ENCODE measurements around the gene ROR1.

Gene ROR1

GRCh38 chr1:63921359-63921758 is 147.5 kb downstream of the ROR1 start:
- H3K36me3 ChIP-seq (replicated peaks; ENCODE audit: insufficient read depth, low read length), result no peaks in the 10 kb centered on the region
- no peak for DNase-seq
- H3K9ac ChIP-seq (ENCODE audit: low read length), result no peak overlapping the region
- H3F3A ChIP-seq (ENCODE audit: insufficient read depth, low read length), result no peaks in the 10 kb centered on the region
- no peaks in the 10 kb centered on the region for H3K79me2 ChIP-seq (ENCODE audit: low read length)
- H3K27me3 ChIP-seq (replicated peaks; ENCODE audit: insufficient read depth, low read length), result no peaks in the 10 kb centered on the region
- no peaks in the 10 kb centered on the region for H3K9me3 ChIP-seq (replicated peaks; ENCODE audit: insufficient read depth, low read length)
- H3K4me1 ChIP-seq (ENCODE audit: low read length), result peaks cover 7% of the 10 kb centered on the region; the same call in 1 of the 2 replicates
- H3K4me2 ChIP-seq (ENCODE audit: low read depth, low read length), result no peak overlapping the region
- H3K4me3 ChIP-seq (ENCODE audit: low read length), result no peak overlapping the region
- H4K20me1 ChIP-seq (ENCODE audit: insufficient read depth, low read length), result no peaks in the 10 kb centered on the region
- no peaks in the 10 kb centered on the region for H3K9me2 ChIP-seq (replicated peaks; ENCODE audit: insufficient read depth, low read length)
- TF ChIP-seq CTCF (IDR thresholded peaks at IDR 0.05; ENCODE audit: low read length), result no peak
- TF ChIP-seq EZH2 (optimal IDR thresholded peaks at IDR 0.05; ENCODE audit: low read depth, low read length), result no peak
- TF ChIP-seq EZH2phosphoT487 (IDR thresholded peaks at IDR 0.05; ENCODE audit: low read length), result no peak
- H2AFZ ChIP-seq (ENCODE audit: low read length), result no peak overlapping the region
- no peak overlapping the region for H3K27ac ChIP-seq (ENCODE audit: low read length)

- no peak overlapping the region for H3K4me3 ChIP-seq (ENCODE audit: low read length)
- H3K4me1 ChIP-seq (ENCODE audit: low read length), result peaks cover 7% of the 10 kb centered on the region; the same call in 1 of the 2 replicates
- TF ChIP-seq EZH2phosphoT487 (IDR thresholded peaks at IDR 0.05; ENCODE audit: low read length), result no peak
- H3K4me2 ChIP-seq (ENCODE audit: low read depth, low read length), result no peak overlapping the region
- H3K9me3 ChIP-seq (replicated peaks; ENCODE audit: insufficient read depth, low read length), result no peaks in the 10 kb centered on the region
- H3K9ac ChIP-seq (ENCODE audit: low read length), result no peak overlapping the region
- no peak overlapping the region for H3K27ac ChIP-seq (ENCODE audit: low read length)
- DNase-seq, result no peak
- H3K79me2 ChIP-seq (ENCODE audit: low read length), result no peaks in the 10 kb centered on the region
- no peak overlapping the region for H2AFZ ChIP-seq (ENCODE audit: low read length)
- no peaks in the 10 kb centered on the region for H3K9me2 ChIP-seq (replicated peaks; ENCODE audit: insufficient read depth, low read length)
- H3F3A ChIP-seq (ENCODE audit: insufficient read depth, low read length), result no peaks in the 10 kb centered on the region
- no peaks in the 10 kb centered on the region for H4K20me1 ChIP-seq (ENCODE audit: insufficient read depth, low read length)
- H3K27me3 ChIP-seq (replicated peaks; ENCODE audit: insufficient read depth, low read length), result no peaks in the 10 kb centered on the region
- no peaks in the 10 kb centered on the region for H3K36me3 ChIP-seq (replicated peaks; ENCODE audit: insufficient read depth, low read length)
These were observed 148.0 kb downstream of the ROR1 start for GRCh38 chr1:63921802-63922201.

DNA sequence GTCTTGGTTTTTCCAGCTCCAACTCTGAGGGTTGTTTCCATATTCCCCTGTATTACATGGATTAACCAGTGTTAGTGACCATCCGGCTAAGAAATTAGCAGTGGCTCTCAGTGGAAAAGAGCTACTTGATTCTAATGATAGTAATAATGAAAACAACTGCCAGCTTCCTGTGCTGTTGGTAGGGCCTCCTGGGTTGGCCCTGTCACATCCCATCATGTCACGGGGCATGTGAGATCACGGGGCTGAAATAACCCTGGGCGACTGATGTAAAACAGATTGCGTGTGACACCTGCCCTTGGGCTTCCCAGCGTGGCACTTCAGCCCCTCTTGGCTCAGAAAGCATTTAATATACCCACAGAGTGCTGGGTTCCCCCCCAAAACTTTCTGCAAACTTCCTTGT is 149.0 kb downstream of the ROR1 start:
- no peaks in the 10 kb centered on the region for H3K9me2 ChIP-seq (replicated peaks; ENCODE audit: insufficient read depth, low read length)
- no peaks in the 10 kb centered on the region for H3K9me3 ChIP-seq (replicated peaks; ENCODE audit: insufficient read depth, low read length)
- no peak for TF ChIP-seq EZH2phosphoT487 (IDR thresholded peaks at IDR 0.05; ENCODE audit: low read length)
- TF ChIP-seq CTCF (IDR thresholded peaks at IDR 0.05; ENCODE audit: low read length), result no peak
- no peak for TF ChIP-seq EZH2 (optimal IDR thresholded peaks at IDR 0.05; ENCODE audit: low read depth, low read length)
- H3K9ac ChIP-seq (ENCODE audit: low read length), result no peak overlapping the region
- no peak overlapping the region for H2AFZ ChIP-seq (ENCODE audit: low read length)
- H3K79me2 ChIP-seq (ENCODE audit: low read length), result no peaks in the 10 kb centered on the region
- no peak overlapping the region for H3K4me2 ChIP-seq (ENCODE audit: low read depth, low read length)
- H3K4me1 ChIP-seq (ENCODE audit: low read length), result peaks cover 2% of the 10 kb centered on the region; the same call in 1 of the 2 replicates
- no peak for DNase-seq
- no peak overlapping the region for H3K4me3 ChIP-seq (ENCODE audit: low read length)
- no peak overlapping the region for H3K27ac ChIP-seq (ENCODE audit: low read length)
- no peaks in the 10 kb centered on the region for H4K20me1 ChIP-seq (ENCODE audit: insufficient read depth, low read length)
- no peaks in the 10 kb centered on the region for H3F3A ChIP-seq (ENCODE audit: insufficient read depth, low read length)
- no peaks in the 10 kb centered on the region for H3K36me3 ChIP-seq (replicated peaks; ENCODE audit: insufficient read depth, low read length)
- no peaks in the 10 kb centered on the region for H3K27me3 ChIP-seq (replicated peaks; ENCODE audit: insufficient read depth, low read length)

DNA sequence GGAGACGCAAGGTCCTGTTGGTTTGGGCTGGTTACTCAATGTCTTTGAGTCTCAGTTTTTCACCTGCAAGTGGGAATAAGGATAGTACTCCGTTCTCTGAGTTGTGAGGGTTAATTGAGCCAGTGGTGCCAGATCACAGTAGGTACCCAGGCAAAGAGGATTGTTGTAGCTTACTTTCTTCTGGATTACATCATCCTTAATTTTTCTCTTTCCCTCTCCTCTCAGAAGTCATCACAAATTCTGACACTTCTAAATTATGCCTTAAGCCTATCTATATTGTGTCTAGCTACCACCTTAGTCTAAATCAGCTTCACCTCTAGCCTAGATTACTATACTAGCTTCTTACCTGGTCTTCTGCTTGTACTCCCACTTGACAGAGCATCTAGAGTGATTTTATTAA is 149.5 kb downstream of the ROR1 start:
- H3K4me3 ChIP-seq (ENCODE audit: low read length), result no peak overlapping the region
- no peak overlapping the region for H3K4me2 ChIP-seq (ENCODE audit: low read depth, low read length)
- H2AFZ ChIP-seq (ENCODE audit: low read length), result no peak overlapping the region
- H3K27ac ChIP-seq (ENCODE audit: low read length), result no peak overlapping the region
- no peaks in the 10 kb centered on the region for H3K79me2 ChIP-seq (ENCODE audit: low read length)
- TF ChIP-seq CTCF (IDR thresholded peaks at IDR 0.05; ENCODE audit: low read length) (no peak), EZH2 (optimal IDR thresholded peaks at IDR 0.05; ENCODE audit: low read depth, low read length) (no peak), EZH2phosphoT487 (IDR thresholded peaks at IDR 0.05; ENCODE audit: low read length) (no peak)
- H3F3A ChIP-seq (ENCODE audit: insufficient read depth, low read length), result no peaks in the 10 kb centered on the region
- H3K36me3 ChIP-seq (replicated peaks; ENCODE audit: insufficient read depth, low read length), result no peaks in the 10 kb centered on the region
- no peaks in the 10 kb centered on the region for H3K27me3 ChIP-seq (replicated peaks; ENCODE audit: insufficient read depth, low read length)
- H4K20me1 ChIP-seq (ENCODE audit: insufficient read depth, low read length), result no peaks in the 10 kb centered on the region
- H3K4me1 ChIP-seq (ENCODE audit: low read length), result no peaks in the 10 kb centered on the region
- no peaks in the 10 kb centered on the region for H3K9me2 ChIP-seq (replicated peaks; ENCODE audit: insufficient read depth, low read length)
- H3K9me3 ChIP-seq (replicated peaks; ENCODE audit: insufficient read depth, low read length), result no peaks in the 10 kb centered on the region
- DNase-seq, result peak; percentile 1
- no peak overlapping the region for H3K9ac ChIP-seq (ENCODE audit: low read length)
